ENCODE data around the gene PARP6.

DNA sequence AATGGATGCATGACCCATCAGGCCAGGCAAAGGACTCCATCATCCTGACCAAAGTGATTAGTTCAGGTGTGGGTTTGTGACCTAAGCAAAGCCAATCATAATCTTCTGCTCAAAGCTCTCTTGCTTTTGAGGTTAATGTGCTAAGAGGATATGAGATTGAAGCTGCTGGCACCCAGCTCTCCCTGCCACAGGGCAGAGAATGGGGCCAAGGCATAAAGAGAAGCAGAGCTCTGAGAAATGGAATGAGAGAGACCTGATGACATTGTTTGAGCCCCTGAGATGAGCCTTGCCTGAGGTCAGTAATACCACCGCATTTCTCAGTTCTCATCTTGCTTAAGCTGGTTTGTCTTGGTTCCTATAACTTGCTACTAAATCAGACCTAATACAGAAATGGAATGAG lies 6.4 kb upstream of the PARP6 start:
- TF ChIP-seq, protein P1, sequence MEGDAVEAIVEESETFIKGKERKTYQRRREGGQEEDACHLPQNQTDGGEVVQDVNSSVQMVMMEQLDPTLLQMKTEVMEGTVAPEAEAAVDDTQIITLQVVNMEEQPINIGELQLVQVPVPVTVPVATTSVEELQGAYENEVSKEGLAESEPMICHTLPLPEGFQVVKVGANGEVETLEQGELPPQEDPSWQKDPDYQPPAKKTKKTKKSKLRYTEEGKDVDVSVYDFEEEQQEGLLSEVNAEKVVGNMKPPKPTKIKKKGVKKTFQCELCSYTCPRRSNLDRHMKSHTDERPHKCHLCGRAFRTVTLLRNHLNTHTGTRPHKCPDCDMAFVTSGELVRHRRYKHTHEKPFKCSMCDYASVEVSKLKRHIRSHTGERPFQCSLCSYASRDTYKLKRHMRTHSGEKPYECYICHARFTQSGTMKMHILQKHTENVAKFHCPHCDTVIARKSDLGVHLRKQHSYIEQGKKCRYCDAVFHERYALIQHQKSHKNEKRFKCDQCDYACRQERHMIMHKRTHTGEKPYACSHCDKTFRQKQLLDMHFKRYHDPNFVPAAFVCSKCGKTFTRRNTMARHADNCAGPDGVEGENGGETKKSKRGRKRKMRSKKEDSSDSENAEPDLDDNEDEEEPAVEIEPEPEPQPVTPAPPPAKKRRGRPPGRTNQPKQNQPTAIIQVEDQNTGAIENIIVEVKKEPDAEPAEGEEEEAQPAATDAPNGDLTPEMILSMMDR (IDR thresholded peaks at IDR 0.05; ENCODE audit: low read depth, low read length, poor library complexity, severe bottlenecking): no peak
- TF ChIP-seq EZH2phosphoT487 (IDR thresholded peaks at IDR 0.05; ENCODE audit: borderline replicate concordance, low read length): no peak
